Measurements from ENCODE around the gene SPHK1.

- TF ChIP-seq POLR2AphosphoS5 (IDR thresholded peaks at IDR 0.05; ENCODE audit: low read depth, low read length) (no peak), TAF1 (IDR thresholded peaks at IDR 0.05; ENCODE audit: borderline replicate concordance, insufficient read depth, low read length) (no peak)
Measured at GRCh38 chr17:76366247-76366646, 18.2 kb upstream of the SPHK1 start.

Measured in PFSK-1 (cell line).